SU-DHL-6 (cell line): Measurements from ENCODE around the gene PTPRCAP.

Source experiments
- H2AFZ ChIP-seq: fragments of 200-600 bp; sonication (generic); 2 replicates; pipeline ENCODE4 v1.6.1; 2014; ENCODE audit warnings: low read depth, mild to moderate bottlenecking, moderate library complexity, mixed read lengths, antibody characterized with exemption, low read length; ENCODE audit not compliant: severe bottlenecking
- H3F3A ChIP-seq: fragments of 200-600 bp; shearing (Covaris generic); 2 replicates; pipeline ENCODE4 v1.6.0; 2016; ENCODE audit warnings: antibody characterized with exemption, mild to moderate bottlenecking; ENCODE audit not compliant: insufficient read depth
- H3K27ac ChIP-seq: fragments of 200-600 bp; sonication (generic); 2 replicates; pipeline ENCODE4 v1.5.1; 2016; ENCODE audit warnings: low read depth, mild to moderate bottlenecking, low read length, moderate library complexity, mixed read lengths
- H3K27me3 ChIP-seq: fragments of 200-600 bp; sonication (generic), shearing (Covaris generic); 2 replicates; pipeline ENCODE4 v1.6.0; 2014; ENCODE audit warnings: mild to moderate bottlenecking, low read length
- H3K36me3 ChIP-seq: fragments of 200-600 bp; sonication (generic); 2 replicates; pipeline ENCODE4 v1.6.1; 2014; ENCODE audit warnings: mild to moderate bottlenecking, low read length, mixed read lengths
- H3K4me2 ChIP-seq: fragments of 300-600, 200-600 bp; shearing (Covaris generic), sonication (generic); 2 replicates; pipeline ENCODE4 v1.6.0; 2014; ENCODE audit warnings: low read length, low read depth, mild to moderate bottlenecking; ENCODE audit not compliant: poor library complexity, severe bottlenecking
- H3K4me3 ChIP-seq: fragments of 200-600 bp; sonication (generic); 2 replicates; pipeline ENCODE4 v1.5.1; 2014; ENCODE audit warnings: antibody characterized with exemption, low read length, mild to moderate bottlenecking, mixed read lengths; ENCODE audit not compliant: insufficient read depth, poor library complexity, severe bottlenecking
- H3K79me2 ChIP-seq: fragments of 200-600 bp; sonication (generic); 2 replicates; pipeline ENCODE4 v1.6.1; 2014; ENCODE audit warnings: mild to moderate bottlenecking, low read length, moderate library complexity; ENCODE audit not compliant: insufficient read depth
- H3K9ac ChIP-seq: fragments of 200-600 bp; sonication (generic); 2 replicates; pipeline ENCODE4 v1.7.0; 2014; ENCODE audit warnings: mild to moderate bottlenecking, low read length
- H3K9me2 ChIP-seq: fragments of 200-600 bp; sonication (generic); replicated peaks from 2 replicates; pipeline ENCODE4 v1.6.1; 2014; ENCODE audit warnings: low read length; ENCODE audit not compliant: insufficient read depth
- H3K9me3 ChIP-seq: fragments of 200-600 bp; sonication (generic); 2 replicates; pipeline ENCODE4 v1.6.1; 2014; ENCODE audit warnings: low read length, mixed read lengths; ENCODE audit not compliant: insufficient read depth
- H4K20me1 ChIP-seq: fragments of 200-600 bp; sonication (generic); 2 replicates; pipeline ENCODE4 v1.6.1; 2014; ENCODE audit warnings: low read depth, mild to moderate bottlenecking, antibody characterized with exemption, low read length, moderate library complexity, mixed read lengths
- EZH2phosphoT487 ChIP-seq: fragments of 200-600 bp; sonication (generic), shearing (Covaris generic); conservative IDR thresholded peaks from 2 replicates; pipeline ENCODE4 v1.6.1; 2018; ENCODE audit warnings: mild to moderate bottlenecking, antibody characterized with exemption, low read length, moderate library complexity, mixed read lengths
- TF ChIP-seq, protein P1 (sequence below): fragments of 200-600 bp; sonication (generic); IDR thresholded peaks from one replicate; pipeline ENCODE4 v1.5.1; 2017; ENCODE audit warnings: antibody characterized with exemption, mild to moderate bottlenecking, low read length, moderate library complexity; ENCODE audit not compliant: insufficient read depth, poor library complexity, severe bottlenecking

The PTPRCAP gene

DNA sequence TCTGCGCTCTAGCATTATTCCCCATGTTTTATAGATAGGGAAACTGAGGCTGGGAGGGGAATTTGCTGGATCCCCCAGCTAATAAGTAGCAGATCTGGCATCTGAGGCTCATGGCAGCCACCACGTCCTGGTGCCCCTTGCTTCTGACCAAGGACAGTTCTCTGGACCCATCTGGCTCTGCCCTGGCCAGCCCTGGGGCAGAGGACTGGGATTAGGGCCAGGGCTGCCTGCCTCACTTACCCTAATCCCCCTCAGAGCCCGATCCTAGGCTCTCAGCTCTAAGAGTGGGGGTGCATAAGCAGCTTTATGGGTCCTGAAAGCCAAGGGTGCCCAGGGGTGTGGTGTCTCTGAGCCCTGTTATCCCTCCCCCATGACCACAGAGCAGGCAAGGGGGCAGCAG is 17.6 kb upstream of the PTPRCAP start, which contains the start of gene CABP4:
Gene CABP4 (plus strand): TSS at position 301 of the 400 bp plus-strand sequence. CDS start 70 bp downstream, at position 371.
- H4K20me1 ChIP-seq = no peaks in the 10 kb centered on the region
- no peaks in the 10 kb centered on the region for H3K36me3 ChIP-seq
- H2AFZ ChIP-seq = no peak within 1 kb of the TSS
- H3K79me2 ChIP-seq = no peaks in the 10 kb centered on the region
- H3K9me2 ChIP-seq = no peaks in the 10 kb centered on the region
- no peaks in the 10 kb centered on the region for H3K27me3 ChIP-seq
- no peak within 1 kb of the TSS for H3K27ac ChIP-seq
- no peak within 1 kb of the TSS for H3K4me2 ChIP-seq
- TF ChIP-seq, protein P1, sequence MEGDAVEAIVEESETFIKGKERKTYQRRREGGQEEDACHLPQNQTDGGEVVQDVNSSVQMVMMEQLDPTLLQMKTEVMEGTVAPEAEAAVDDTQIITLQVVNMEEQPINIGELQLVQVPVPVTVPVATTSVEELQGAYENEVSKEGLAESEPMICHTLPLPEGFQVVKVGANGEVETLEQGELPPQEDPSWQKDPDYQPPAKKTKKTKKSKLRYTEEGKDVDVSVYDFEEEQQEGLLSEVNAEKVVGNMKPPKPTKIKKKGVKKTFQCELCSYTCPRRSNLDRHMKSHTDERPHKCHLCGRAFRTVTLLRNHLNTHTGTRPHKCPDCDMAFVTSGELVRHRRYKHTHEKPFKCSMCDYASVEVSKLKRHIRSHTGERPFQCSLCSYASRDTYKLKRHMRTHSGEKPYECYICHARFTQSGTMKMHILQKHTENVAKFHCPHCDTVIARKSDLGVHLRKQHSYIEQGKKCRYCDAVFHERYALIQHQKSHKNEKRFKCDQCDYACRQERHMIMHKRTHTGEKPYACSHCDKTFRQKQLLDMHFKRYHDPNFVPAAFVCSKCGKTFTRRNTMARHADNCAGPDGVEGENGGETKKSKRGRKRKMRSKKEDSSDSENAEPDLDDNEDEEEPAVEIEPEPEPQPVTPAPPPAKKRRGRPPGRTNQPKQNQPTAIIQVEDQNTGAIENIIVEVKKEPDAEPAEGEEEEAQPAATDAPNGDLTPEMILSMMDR = no peak
- no peak for TF ChIP-seq EZH2phosphoT487
- H3K4me3 ChIP-seq = no peak within 1 kb of the TSS
- H3K9me3 ChIP-seq = no peaks in the 10 kb centered on the region
- H3K9ac ChIP-seq = no peak within 1 kb of the TSS
- peaks cover 16% of the 10 kb centered on the region for H3F3A ChIP-seq

DNA sequence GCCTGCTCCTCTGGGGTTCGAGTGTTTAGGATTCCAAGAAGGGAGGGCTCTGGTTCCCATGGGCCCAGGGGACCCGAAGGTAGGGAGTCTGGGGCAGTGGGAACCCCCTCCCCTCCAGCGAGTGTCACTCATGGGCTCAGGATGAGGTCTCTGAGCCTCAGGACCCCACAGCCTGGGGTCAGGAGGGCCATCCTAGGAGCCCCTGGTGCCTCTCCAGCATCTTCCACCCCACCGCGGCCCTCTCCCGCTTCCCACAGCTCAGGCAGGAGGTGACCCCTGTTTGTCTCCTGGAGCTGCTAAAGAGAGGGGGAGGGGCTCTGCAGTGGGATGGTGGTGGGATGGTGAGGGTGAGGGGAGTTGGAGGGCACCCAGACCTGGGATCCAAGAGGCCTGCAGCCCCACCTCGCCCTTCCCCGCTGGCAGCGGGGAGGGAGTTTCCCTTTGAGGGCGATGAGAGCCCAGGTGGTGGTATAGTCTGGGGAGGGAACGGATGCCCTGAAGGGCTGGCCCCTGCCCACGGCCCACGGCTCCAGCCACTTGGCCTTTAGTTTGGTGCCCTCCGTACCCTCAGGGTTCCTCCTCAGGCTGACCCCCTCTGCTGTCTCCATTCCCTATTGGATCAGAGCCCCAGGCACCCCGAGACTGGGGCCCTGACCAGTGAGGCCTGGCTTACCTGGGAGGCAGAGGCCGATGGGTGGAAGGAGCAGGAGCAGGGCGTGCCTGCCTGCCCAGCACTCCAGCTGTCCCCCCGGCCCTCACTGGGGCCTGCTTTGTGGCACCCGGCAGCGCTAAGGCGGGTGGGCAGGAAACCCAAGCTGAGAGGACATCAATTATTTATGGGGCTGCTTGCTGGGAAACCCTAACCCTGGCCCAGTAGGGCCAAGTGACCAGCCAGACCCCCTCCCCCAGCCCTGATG is 16.6 kb upstream of the PTPRCAP start:
- Histone ChIP-seq H3K4me3 (no peak overlapping the region), H3K27me3 (no peaks in the 10 kb centered on the region), H3K27ac (no peak overlapping the region), H3K9me2 (no peaks in the 10 kb centered on the region), H3K9ac (no peak overlapping the region), H3K36me3 (no peaks in the 10 kb centered on the region), H3K4me2 (no peak overlapping the region), H4K20me1 (no peaks in the 10 kb centered on the region), H3K79me2 (no peaks in the 10 kb centered on the region), H3K9me3 (no peaks in the 10 kb centered on the region), H3F3A (peaks cover 10% of the 10 kb centered on the region), H2AFZ (no peak overlapping the region)
- TF ChIP-seq, protein P1 = no peak
- TF ChIP-seq EZH2phosphoT487 = no peak

- no peak within 1 kb of the TSS for H3K27ac ChIP-seq
- H3K9me2 ChIP-seq = no peaks in the 10 kb centered on the region
- H3K4me2 ChIP-seq = no peak within 1 kb of the TSS
- no peaks in the 10 kb centered on the region for H4K20me1 ChIP-seq
- no peaks in the 10 kb centered on the region for H3K9me3 ChIP-seq
- H3F3A ChIP-seq = peaks cover 5% of the 10 kb centered on the region
- H3K27me3 ChIP-seq = no peaks in the 10 kb centered on the region
- no peak within 1 kb of the TSS for H3K9ac ChIP-seq
- H2AFZ ChIP-seq = no peak within 1 kb of the TSS
- H3K79me2 ChIP-seq = no peaks in the 10 kb centered on the region
- H3K4me3 ChIP-seq = no peak within 1 kb of the TSS
- H3K36me3 ChIP-seq = no peaks in the 10 kb centered on the region
- TF ChIP-seq, protein P1 = no peak
- no peak for TF ChIP-seq EZH2phosphoT487
These were observed 14.9 kb upstream of the PTPRCAP start, which contains the start of gene GPR152 for GRCh38 chr11:67452141-67452952. Gene GPR152, minus strand, starts transcription at chr11:67452729. Its CDS starts 5 bp downstream, at chr11:67452724.
